DOHH2 (cell line): ENCODE measurements around the gene SMTN.

Experiments
- H3F3A ChIP-seq: fragments of 200-600 bp; sonication (generic), shearing (Covaris generic); 2 replicates; pipeline ENCODE4 v1.6.0; 2016; ENCODE audit warnings: antibody characterized with exemption, mild to moderate bottlenecking; ENCODE audit not compliant: control insufficient read depth, insufficient read depth
- H3K27ac ChIP-seq: fragments of 200-600 bp; sonication (generic); 2 replicates; pipeline ENCODE4 v1.5.1; 2014; ENCODE audit warnings: low read depth, mild to moderate bottlenecking, low read length, moderate library complexity
- H3K27me3 ChIP-seq: fragments of 200-600 bp; sonication (generic); 2 replicates; pipeline ENCODE4 v1.6.1; 2014; ENCODE audit warnings: mild to moderate bottlenecking, low read length, mixed read lengths; ENCODE audit not compliant: control insufficient read depth
- H3K36me3 ChIP-seq: fragments of 200-600 bp; sonication (generic); 2 replicates; pipeline ENCODE4 v1.6.1; 2014; ENCODE audit warnings: mild to moderate bottlenecking, low read length, moderate library complexity, mixed read lengths; ENCODE audit not compliant: control insufficient read depth
- H3K4me1 ChIP-seq: fragments of 200-600 bp; sonication (generic); 2 replicates; pipeline ENCODE4 v1.6.1; 2014; ENCODE audit warnings: mild to moderate bottlenecking, low read length, mixed read lengths; ENCODE audit not compliant: control insufficient read depth
- H3K4me2 ChIP-seq: fragments of 200-600 bp; sonication (generic); 2 replicates; pipeline ENCODE4 v1.6.0; 2014; ENCODE audit warnings: mild to moderate bottlenecking, low read length, moderate library complexity
- H3K4me3 ChIP-seq: fragments of 200-600 bp; sonication (generic); 2 replicates; pipeline ENCODE4 v1.5.1; 2014; ENCODE audit warnings: mild to moderate bottlenecking, low read length, mixed read lengths
- H3K79me2 ChIP-seq: fragments of 200-600 bp; sonication (generic); 2 replicates; pipeline ENCODE4 v1.6.1; 2014; ENCODE audit warnings: mild to moderate bottlenecking, low read length, mixed read lengths; ENCODE audit not compliant: control insufficient read depth
- H3K9me2 ChIP-seq: fragments of 200-600 bp; sonication (generic); replicated peaks from 2 replicates; pipeline ENCODE4 v1.6.1; 2014; ENCODE audit warnings: mild to moderate bottlenecking, low read length, mixed read lengths; ENCODE audit not compliant: control insufficient read depth
- H3K9me3 ChIP-seq: fragments of 200-600 bp; sonication (generic); 2 replicates; pipeline ENCODE4 v1.6.1; 2014; ENCODE audit warnings: antibody characterized with exemption, low read length, mixed read lengths; ENCODE audit not compliant: control insufficient read depth, insufficient read depth
- H4K20me1 ChIP-seq: fragments of 200-600 bp; sonication (generic); 2 replicates; pipeline ENCODE4 v1.6.0; 2014; ENCODE audit warnings: low read depth, mild to moderate bottlenecking, antibody characterized with exemption, low read length, moderate library complexity; ENCODE audit not compliant: control insufficient read depth, insufficient read depth
- CTCF ChIP-seq: fragments of 200-600 bp; sonication (generic); IDR thresholded peaks from one replicate; pipeline ENCODE4 v1.5.1; 2014; ENCODE audit warnings: antibody characterized with exemption, mild to moderate bottlenecking, low read depth, low read length; ENCODE audit not compliant: poor library complexity, severe bottlenecking
- EZH2phosphoT487 ChIP-seq: fragments of 200-600 bp; sonication (generic); IDR thresholded peaks from 2 replicates; pipeline ENCODE4 v1.6.1; 2017; ENCODE audit warnings: borderline replicate concordance, mild to moderate bottlenecking, antibody characterized with exemption, low read length, moderate library complexity, mixed read lengths

Gene SMTN

DNA sequence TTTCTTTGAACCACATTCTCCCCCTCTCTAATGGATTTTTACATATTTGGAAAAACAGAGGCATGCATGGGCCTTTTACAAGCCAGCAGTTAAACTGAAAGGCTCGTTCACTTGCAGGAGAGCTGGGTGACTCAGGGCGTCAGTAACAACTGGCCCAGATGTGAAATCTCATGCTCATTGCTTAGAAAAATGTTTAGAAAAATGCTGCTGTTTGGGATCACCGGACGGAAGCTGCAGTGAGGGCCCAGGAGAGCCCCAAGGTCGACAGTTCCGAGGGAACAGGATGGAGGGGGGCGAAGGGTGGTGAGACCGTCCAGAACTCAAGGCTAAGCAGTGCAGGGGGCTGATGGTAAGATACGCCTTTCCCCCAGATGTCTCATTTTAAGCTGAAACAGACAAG is 41.7 kb upstream of the SMTN start:
- no peaks in the 10 kb centered on the region for H3K36me3 ChIP-seq
- no peaks in the 10 kb centered on the region for H3K9me3 ChIP-seq
- H3K4me2 ChIP-seq: no peak overlapping the region
- peaks cover 4% of the 10 kb centered on the region; the same call in 1 of the 2 replicates for H3K27me3 ChIP-seq
- no peak for TF ChIP-seq EZH2phosphoT487
- TF ChIP-seq CTCF: no peak
- H3K4me3 ChIP-seq: no peak overlapping the region
- H3F3A ChIP-seq: no peaks in the 10 kb centered on the region
- no peak overlapping the region for H3K27ac ChIP-seq
- H4K20me1 ChIP-seq: no peaks in the 10 kb centered on the region
- no peaks in the 10 kb centered on the region for H3K79me2 ChIP-seq
- no peaks in the 10 kb centered on the region for H3K4me1 ChIP-seq
- no peaks in the 10 kb centered on the region for H3K9me2 ChIP-seq

GRCh38 chr22:31040542-31041398 is 40.3 kb upstream of the SMTN start:
- H3K4me3 ChIP-seq: no peak overlapping the region
- no peaks in the 10 kb centered on the region for H3K9me2 ChIP-seq
- H3K79me2 ChIP-seq: no peaks in the 10 kb centered on the region
- H3K36me3 ChIP-seq: no peaks in the 10 kb centered on the region
- H3K4me1 ChIP-seq: no peaks in the 10 kb centered on the region
- peaks cover 4% of the 10 kb centered on the region; the same call in 1 of the 2 replicates for H3K27me3 ChIP-seq
- H4K20me1 ChIP-seq: no peaks in the 10 kb centered on the region
- H3K9me3 ChIP-seq: no peaks in the 10 kb centered on the region
- no peak overlapping the region for H3K27ac ChIP-seq
- TF ChIP-seq CTCF (no peak), EZH2phosphoT487 (no peak)
- no peak overlapping the region for H3K4me2 ChIP-seq
- no peaks in the 10 kb centered on the region for H3F3A ChIP-seq

DNA sequence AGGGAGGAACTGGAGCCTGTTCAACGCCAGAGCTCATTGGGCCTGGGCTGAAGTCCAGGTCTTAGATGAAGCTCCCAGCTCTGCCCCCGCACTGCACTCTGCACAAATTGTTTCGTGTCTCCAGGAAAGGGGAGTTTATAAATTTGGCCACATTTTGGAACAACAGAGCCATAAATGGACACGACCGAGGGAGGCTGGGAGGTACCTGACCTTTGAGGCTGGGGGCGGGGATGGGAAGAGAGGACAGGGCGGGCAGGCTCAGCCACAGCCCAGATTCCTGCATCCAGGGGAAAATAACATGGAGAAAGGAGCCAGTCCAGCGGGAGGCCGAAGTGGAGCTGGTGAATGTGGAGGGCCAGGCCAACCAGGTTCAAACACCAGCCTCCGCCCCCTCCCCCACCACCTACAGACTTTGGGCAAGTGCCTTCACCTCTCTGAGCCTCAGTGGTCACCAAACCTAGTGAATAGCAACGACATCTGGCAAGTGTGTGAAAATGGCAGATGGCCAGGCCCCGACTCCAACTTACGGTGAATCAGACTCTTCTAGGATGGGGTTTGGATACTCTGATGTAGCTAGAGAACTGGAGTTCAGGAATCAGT is 36.8 kb upstream of the SMTN start:
- TF ChIP-seq CTCF (no peak), EZH2phosphoT487 (no peak)
- no peaks in the 10 kb centered on the region for H3K36me3 ChIP-seq
- H3K27me3 ChIP-seq: peaks cover 4% of the 10 kb centered on the region; the same call in 1 of the 2 replicates
- H3K4me1 ChIP-seq: no peaks in the 10 kb centered on the region
- H4K20me1 ChIP-seq: no peaks in the 10 kb centered on the region
- no peaks in the 10 kb centered on the region for H3K79me2 ChIP-seq
- no peaks in the 10 kb centered on the region for H3F3A ChIP-seq
- no peak overlapping the region for H3K4me2 ChIP-seq
- no peak overlapping the region for H3K27ac ChIP-seq
- H3K4me3 ChIP-seq: no peak overlapping the region
- no peaks in the 10 kb centered on the region for H3K9me2 ChIP-seq
- H3K9me3 ChIP-seq: no peaks in the 10 kb centered on the region
